Spleen (tissue), 7 donors: ENCODE measurements around the gene PCNX2.

Experiments used
- POLR2A ChIP-seq, 3 donors: fragments of 450-650 bp; IDR thresholded peaks; one replicate each; pipeline ENCODE4 v1.5.1; 2017; ENCODE audit warnings: antibody characterized with exemption in 3 of 3, mild to moderate bottlenecking in 1 of 3
- POLR2AphosphoS5 ChIP-seq, 3 donors: sonication (generic); formaldehyde crosslinking; IDR thresholded peaks; one replicate each; pipeline ENCODE4 v1.5.1; 2017; ENCODE audit warnings: antibody characterized with exemption in 3 of 3
- TF ChIP-seq, protein P1 (sequence below), 11 experiments: fragments of 200-600 bp in 7 of 11; fragments of 450-650 bp in 4 of 11; sonication (generic) in 4 of 11; IDR thresholded peaks in 8 of 11; conservative IDR thresholded peaks in 3 of 11; 1 replicate in 7 of 11; 2 replicates in 4 of 11; pipeline versions ENCODE4 v1.4.0 to v1.8.0; 2016 to 2021; ENCODE audit warnings: antibody characterized with exemption in 11 of 11, inconsistent platforms in 4 of 11, mild to moderate bottlenecking in 1 of 11
- donor health status: DM: no; HTN: no; CAD: no; lungs with moderate emphysema.
- donor health status: DM: no; HTN: no; CAD: no.
- donor health status: DM: no; HTN: no; CAD: no.

DNA sequence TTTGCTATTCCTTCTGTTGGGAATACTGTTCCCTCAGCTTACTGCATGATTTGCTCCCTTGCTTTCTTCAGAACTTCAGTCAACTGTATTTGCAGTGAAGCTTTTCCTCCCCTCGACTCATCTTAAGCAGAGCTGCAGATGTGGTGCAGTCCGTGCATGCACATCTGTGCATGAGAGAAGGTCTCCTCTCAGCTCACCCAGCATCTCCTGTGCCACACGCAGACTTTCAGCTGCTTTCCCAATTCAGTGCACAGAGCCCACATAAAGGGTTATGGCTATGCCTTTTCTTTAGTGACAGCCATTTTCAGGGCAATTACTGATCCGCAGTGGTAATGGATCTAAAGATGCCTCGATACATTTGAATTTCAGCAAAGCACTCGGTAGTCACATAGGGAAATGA, 358.6 kb downstream of the PCNX2 start:
- no peak for TF ChIP-seq POLR2A (IDR thresholded peaks at IDR 0.05)
- TF ChIP-seq, protein P1, sequence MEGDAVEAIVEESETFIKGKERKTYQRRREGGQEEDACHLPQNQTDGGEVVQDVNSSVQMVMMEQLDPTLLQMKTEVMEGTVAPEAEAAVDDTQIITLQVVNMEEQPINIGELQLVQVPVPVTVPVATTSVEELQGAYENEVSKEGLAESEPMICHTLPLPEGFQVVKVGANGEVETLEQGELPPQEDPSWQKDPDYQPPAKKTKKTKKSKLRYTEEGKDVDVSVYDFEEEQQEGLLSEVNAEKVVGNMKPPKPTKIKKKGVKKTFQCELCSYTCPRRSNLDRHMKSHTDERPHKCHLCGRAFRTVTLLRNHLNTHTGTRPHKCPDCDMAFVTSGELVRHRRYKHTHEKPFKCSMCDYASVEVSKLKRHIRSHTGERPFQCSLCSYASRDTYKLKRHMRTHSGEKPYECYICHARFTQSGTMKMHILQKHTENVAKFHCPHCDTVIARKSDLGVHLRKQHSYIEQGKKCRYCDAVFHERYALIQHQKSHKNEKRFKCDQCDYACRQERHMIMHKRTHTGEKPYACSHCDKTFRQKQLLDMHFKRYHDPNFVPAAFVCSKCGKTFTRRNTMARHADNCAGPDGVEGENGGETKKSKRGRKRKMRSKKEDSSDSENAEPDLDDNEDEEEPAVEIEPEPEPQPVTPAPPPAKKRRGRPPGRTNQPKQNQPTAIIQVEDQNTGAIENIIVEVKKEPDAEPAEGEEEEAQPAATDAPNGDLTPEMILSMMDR (IDR thresholded peaks at IDR 0.05 in 8 of 11, conservative IDR thresholded peaks at IDR 0.05 in 3 of 11) = no peak
- TF ChIP-seq POLR2AphosphoS5 (IDR thresholded peaks at IDR 0.05) = no peak
